ENCODE results near the gene PDE1A. TPM values are rescaled to one million over a fixed set of nuclear protein-coding genes. Genes with fewer than 3 reads are reported as not detected.

Gene PDE1A
- total and polyA plus RNA-seq, 4 donors, result 0.64 to 5.2 (median 1.7) TPM

GRCh38 chr2:182393270-182393760 lies 33.5 kb downstream of the PDE1A start:
- H3K9ac ChIP-seq (ENCODE audit: low read depth in 1 of 2, low read length in 2 of 2), result no peak overlapping the region
- H3K27ac ChIP-seq (ENCODE audit: low read depth in 1 of 2, low read length in 2 of 2), result no peak overlapping the region
- TF ChIP-seq REST (IDR thresholded peaks at IDR 0.05) (no peak), MAX (IDR thresholded peaks at IDR 0.05) (no peak), RXRA (IDR thresholded peaks at IDR 0.05) (no peak), EGR1 (IDR thresholded peaks at IDR 0.05; ENCODE audit: low read depth in 2 of 2) (no peak), RAD21 (IDR thresholded peaks at IDR 0.05) (no peak), ZBTB33 (IDR thresholded peaks at IDR 0.05) (no peak), CTCF (IDR thresholded peaks at IDR 0.05; ENCODE audit: low read depth, low read length, missing input control) (no peak), YY1 (IDR thresholded peaks at IDR 0.05) (no peak), TAF1 (conservative IDR thresholded peaks at IDR 0.05) (no peak), FOXA1 (IDR thresholded peaks at IDR 0.05) (no peak), SP1 (IDR thresholded peaks at IDR 0.05) (no peak), ATF3 (IDR thresholded peaks at IDR 0.05) (no peak), JUND (IDR thresholded peaks at IDR 0.05) (no peak), HNF4G (IDR thresholded peaks at IDR 0.05) (no peak), NR2F2 (IDR thresholded peaks at IDR 0.05) (no peak), HNF4A (conservative IDR thresholded peaks at IDR 0.05) (no peak), GABPA (IDR thresholded peaks at IDR 0.05 in 1 of 2, conservative IDR thresholded peaks at IDR 0.05 in 1 of 2) (no peak), FOXA2 (IDR thresholded peaks at IDR 0.05) (no peak)
- H3K36me3 ChIP-seq (ENCODE audit: control insufficient read depth in 4 of 4, insufficient read depth in 3 of 4, low read depth in 1 of 4, low read length in 3 of 4), result no peaks in the 10 kb centered on the region
- H3K4me1 ChIP-seq (ENCODE audit: control insufficient read depth in 4 of 4, insufficient read depth in 4 of 4, low read length in 3 of 4), result no peaks in the 10 kb centered on the region
- WGBS, result 50% methylated on average over 1 of the region's 1 CpG
- no peak overlapping the region for H3K4me3 ChIP-seq (ENCODE audit: low read depth in 1 of 3, low read length in 3 of 3)
- H3K9me3 ChIP-seq (ENCODE audit: control insufficient read depth in 4 of 4, low read length in 3 of 4), result no peaks in the 10 kb centered on the region
- no peak for DNase-seq (ENCODE audit: low spot score)
- H3K27me3 ChIP-seq (ENCODE audit: control insufficient read depth in 4 of 4, insufficient read depth in 4 of 4, low read length in 3 of 4), result no peaks in the 10 kb centered on the region
